ENCODE results near the gene EFNA5.

GRCh38 chr5:107442452-107442851, 228.3 kb downstream of the EFNA5 start:
- TF ChIP-seq CTCF (IDR thresholded peaks at IDR 0.05) (no peak), POLR2A (IDR thresholded peaks at IDR 0.05) (no peak)

Measured in lower leg skin (tissue), 3 donors.